DMS114 treated with DMSO at 0.1 percent for 48 hours (cell line): ENCODE data around the gene ATF3.
"Not testable (repeated sequence)": the region's sequence is repeated elsewhere in the genome, so short reads cannot be mapped to it uniquely, and the experiment has no call there.

ENCODE experiments used
- DNase-seq: peaks from one replicate; lab custom pipeline; 2025; ENCODE audit not compliant: unreplicated experiment; lab: John Stamatoyannopoulos, UW

ATF3 gene

DNA sequence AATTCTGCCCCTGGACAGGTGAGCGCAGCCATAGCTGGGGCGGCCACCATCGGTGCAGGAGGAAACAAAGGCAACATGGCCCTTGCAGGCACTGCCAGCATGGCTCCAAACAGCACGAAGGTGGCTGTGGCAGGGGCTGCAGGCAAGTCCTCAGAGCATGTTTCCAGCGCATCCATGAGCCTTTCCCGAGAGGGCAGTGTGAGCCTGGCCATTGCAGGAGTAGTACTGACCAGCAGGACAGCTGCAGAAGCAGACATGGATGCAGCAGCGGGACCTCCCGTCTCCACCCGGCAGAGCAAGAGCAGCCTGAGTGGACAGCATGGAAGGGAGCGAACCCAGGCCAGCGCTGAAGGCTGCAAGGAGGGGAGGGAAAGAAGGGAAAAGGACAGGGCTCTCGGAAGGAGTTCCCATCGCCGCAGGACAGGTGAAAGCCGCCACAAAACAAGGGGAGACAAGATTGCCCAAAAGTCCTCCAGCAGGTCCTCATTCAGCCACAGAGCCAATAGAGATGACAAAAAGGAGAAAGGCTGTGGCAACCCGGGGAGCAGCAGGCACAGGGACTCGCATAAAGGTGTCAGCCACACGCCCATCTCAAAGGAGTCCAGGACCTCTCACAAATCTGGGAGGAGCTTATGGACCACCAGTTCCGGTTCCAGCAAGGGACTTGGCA is 17.4 kb downstream of the ATF3 start:
- DNase-seq = no peak

DNA sequence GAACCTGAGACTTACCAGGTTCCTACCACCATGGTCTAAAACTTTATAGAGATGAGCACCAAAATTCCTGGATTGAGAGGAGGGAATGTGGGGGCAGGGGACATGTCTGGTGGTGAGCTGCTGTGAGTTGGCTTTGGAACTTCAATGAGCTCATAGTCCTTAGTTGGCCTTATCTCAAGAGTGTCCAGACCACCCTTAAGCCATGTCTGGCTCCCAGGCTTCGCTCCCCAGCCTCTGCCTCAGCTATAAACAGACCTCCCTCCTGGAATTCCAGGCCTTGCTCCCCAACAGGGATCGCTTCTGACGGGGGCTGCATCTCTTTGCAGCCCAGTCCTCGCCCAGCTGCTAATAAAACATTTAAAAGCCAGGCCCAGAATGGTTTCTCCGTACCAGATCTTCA is 19.5 kb downstream of the ATF3 start:
- no peak for DNase-seq

DNA sequence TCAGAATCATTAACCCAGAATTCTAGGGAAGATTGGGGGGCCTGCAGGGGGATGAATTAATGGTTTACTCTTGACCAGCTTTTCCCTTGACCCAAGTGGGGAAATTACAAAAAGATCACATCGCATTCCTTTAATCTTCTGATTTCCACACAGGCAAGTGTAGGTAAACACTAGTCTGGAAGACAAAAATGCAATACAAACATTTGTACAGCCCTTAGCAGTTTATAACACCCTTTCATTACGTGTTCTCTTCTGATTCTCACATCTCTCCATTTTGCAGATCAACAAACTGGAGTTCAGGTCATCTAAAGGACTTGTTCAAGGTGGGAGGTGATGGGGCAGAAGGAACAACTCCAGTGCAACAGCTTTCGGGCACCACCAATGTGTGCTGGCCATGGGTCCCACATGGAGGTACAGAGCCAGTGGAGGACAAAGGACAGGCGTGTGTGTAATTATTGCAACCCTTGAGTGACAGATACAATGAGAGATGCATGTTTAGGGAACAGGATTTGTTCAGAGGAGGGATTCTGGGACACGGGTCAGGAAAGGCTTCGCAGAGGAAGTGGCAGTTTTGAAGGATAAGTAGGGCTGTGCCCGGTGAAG is 20.4 kb downstream of the ATF3 start:
- DNase-seq = no peak

DNA sequence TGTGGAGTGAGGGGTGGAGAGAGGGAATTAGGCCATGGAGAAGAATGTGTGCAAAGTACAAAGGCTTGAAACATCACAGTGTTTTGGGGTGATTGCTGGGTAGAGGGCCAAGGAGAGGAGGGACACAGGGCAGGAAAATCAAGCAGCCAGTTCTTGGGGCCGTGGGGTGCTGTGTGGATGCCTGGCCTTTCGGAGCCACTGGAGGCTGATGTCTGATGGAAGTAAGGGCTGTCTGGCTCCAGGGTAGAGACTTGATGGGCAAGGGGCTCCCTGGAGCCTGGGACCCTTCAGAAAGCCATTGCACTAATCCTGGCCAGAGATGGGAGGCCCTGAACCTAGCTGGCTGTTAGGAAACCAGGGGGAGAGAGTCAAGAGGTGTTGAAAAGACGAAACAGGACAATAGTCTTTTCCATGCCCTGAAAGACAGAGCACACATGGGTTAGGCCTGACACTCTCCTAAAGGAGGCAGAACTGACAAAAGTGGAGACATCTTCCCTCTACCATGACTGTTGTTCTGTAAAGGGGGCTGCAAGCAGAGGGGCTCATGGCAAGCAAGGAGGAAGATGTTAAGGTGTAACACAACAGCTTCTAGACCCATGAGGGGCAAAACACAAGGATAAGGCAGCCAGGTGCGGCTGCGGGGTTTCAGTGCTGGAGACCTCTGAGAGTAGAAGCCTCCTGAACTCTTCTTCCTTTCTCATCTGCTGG is 21.0 kb downstream of the ATF3 start:
- DNase-seq = no peak

DNA sequence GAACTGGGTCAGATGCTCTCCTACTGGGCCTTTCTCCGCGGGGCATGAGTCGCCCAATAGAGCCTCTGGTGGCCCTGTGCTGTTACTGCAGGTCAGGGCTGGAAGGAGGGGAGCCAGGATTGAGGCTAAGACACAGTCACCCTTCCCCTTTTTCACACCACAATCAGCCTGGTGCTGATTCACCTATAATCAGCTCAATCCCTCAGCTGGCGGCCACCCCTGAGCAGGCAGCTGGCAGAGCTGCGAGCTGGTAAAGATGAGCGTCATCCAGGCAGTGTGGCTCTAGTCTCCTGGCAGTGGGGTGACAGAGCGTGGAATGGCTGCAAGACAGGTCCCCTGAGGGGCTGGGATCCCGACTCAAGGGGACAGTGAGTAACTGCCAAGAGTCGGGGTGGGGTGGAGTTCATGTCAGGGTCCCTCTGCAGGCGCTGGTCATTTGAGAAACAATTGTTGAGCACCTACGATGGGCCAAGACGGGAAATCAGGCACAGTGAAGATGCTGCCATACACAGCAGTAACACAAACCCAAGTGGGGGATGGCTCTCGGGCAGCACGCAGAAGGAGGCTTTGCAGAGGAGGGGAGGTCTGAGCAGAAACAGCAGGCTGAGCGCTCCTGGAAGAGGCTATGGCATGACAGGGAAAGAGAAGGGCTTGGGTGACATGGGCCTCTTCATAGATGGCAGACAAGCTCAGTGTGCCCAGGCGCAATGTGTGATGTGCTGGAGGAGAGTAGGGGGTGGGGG is 21.8 kb downstream of the ATF3 start:
- no peak for DNase-seq

DNA sequence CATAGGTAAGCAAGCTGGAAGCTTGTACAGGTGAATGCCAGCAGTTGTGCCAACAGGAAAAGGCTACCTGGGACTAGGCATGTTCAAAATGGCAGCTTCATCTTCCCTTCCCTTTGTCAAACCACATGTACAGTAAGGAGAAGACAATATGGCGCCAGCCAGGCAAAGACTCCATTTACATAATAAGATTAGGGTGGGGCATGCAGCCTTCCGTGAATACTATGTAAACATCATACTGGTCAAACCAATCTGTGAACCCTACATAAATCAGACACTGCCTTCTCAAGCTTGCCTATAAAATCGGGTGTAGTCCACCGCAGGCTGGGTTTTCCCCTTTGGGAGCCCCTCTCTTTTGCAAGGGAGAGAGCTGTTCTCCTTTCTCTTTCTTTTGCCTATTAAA is 24.6 kb downstream of the ATF3 start:
- DNase-seq = no peak

DNA sequence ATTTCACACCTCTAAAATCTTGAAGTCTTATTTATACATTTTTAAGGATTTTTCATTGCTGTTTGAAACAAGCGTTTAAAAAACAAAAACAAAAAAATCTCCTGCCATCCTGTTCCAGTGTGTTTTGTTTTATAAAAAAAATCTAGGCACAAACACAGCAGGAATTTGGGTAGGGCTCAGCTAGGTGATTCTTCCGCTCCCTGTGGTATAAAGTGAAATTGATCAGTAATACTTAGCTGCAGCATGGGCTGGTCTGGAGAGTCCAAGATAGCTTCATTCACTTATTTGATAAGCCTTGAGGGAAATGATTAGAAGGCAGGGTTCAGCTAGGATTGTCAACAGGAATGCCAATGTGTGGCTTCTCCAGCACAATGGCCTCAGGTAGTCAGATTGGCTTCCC is 25.7 kb downstream of the ATF3 start:
- DNase-seq = no peak

DNA sequence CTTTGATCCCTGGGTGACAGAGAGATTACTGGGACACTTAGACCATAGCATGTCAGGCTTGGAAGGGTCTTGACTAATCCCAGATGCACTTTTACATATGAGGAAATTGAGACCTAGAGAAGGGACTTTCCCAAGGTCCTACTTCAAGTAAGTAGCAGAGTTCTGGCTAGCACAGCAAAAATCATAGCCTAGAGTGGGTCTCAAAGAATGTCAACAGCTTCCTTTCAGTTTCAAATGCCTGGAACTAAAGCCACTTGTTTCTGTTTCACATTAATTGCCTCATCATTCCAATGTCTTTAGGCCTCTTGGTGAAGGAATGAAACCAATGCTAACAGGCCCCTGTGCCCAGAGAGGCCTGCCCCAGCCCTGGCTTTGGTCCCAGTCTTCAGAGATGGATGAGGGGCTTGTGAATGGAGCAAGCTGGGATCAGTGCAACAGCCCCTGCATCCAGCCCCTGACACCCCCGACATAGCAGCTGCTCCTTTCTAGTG is 26.6 kb downstream of the ATF3 start:
- no peak for DNase-seq

DNA sequence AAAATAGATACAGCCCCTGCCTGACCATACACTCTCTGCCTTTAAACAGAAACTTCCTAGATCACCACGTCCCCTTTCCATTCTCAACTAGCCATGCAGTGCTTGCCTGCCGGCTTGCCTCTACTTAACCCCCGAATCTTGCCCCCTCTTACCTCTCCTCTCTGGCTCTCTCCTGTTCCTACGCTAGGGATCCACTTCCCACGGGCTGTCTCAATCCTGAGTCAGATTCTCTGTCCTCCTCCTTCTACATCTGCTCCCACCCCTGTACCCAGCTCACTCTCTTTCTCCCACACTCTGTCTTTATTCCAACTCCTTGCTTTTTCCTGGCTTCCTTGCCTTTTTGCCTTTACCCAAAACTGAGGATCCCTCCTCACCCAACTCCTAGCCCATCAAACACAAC is 29.3 kb downstream of the ATF3 start:
- DNase-seq = no peak

DNA sequence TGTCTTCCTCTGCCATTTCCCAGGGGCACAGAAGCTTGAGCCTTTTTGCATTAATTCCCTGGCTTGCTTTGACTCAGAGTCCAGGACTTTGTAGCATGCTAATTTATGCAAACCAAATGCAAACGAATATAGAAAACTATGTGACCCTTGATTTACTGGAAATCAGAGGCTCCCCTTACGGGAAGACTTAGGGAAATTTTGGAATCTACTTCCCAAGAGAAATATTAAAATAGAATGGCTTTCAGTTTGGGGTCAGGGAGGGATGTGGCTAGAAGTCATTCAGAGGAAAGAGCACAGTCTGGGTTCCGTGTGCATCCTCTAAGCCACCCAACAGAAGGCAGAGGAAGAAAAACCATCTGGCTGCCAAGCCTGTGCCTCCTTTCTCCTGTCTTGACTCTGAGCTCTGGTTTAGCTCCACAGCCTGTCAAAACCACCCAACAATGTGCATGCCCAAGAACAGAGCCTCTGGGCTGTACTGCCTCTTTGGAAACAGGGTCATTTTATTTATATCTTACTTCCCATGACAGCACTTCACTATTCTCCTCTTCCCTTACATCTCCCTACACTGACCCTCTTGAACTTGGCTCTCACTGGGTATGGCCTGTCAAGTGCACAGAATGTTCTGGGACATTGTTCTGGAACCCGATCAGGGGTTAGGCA is 30.1 kb downstream of the ATF3 start:
- no peak for DNase-seq

DNA sequence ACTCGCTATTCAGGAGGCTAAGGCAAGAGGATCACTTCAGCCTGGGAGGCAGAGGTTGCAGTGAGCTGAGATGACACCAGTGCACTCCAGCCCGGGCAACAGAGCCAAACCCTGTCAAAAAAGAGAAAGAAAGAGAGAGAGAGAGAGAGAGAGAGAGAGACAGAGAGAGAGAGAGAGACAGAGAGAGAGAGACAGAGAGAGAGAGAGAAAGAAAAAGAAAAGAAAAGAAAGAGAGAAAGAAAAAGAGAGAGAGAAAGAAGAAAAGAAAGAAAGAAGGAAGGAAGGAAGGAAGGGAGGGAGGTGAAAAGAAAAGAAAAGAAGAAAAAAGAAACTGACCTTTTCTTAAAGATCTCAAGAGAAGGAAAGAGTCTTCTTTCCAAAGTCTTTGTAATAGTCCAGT is 31.0 kb downstream of the ATF3 start:
- DNase-seq = not testable (repeated sequence)

DNA sequence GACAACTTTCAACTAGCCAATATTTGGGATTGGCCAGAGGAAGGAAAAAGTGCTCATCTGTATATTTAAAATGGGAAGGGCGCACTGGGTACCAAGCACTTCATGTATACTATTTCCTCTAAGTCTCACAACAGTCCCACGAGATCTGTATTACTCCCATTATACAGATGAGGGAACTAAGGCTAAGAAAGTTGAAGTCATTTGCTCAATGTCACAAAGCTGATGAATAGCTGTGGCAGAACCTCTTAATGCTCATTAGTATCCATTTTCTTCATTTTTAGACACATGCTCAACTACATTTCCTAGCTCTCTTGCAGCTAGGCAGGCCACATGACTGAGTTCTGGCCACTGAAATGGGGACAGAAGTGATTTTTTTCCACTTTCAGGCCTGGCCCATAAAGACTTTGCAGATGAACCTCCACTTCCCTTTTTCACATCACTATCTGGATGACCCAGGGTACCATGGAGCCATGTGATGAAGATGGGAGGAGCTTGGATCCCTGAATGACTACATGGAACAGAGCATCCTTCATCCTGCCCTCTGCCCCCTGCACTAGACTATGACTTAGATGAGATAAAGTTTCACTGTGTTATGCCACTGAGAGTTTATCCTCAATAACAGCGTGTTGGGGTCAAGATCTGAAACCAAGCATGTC is 31.8 kb downstream of the ATF3 start:
- DNase-seq = no peak

DNA sequence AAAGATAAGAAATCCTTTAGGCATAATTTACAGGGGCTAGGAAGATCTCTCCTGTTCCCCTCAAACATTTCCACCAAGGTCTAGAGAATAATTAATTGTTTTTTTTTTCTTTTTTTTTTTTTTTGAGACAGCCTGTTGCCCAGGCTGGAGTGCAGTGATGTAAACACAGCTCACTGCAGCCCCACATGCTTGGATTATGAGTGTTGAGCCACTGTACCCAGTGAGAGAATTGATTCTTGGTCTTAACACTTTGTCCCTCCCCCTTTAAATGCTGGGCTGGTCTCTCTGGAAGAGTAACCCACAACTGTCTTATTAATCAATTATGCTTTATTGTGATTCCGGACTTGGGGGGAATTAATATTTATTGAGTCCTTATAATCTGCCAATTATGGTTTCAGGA is 33.4 kb downstream of the ATF3 start:
- no peak for DNase-seq

DNA sequence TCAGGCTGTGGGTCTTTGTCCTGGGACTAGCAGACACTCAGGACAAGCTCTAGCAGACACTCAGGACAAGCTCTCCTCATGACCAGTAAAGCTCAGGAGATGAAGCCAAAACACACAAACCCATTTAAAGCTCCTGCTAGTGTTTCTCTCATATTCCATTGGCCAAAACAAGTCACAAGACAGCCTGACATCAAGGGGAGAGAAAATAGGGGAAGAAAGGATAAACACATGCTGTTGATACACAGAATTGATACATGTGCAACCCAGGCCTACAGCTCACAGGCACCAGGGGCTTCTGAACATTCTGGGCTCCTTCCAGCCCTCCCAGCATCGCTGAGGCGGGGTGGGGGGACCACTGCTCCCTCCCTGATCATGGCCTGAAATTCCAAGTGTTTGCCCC is 35.3 kb downstream of the ATF3 start:
- DNase-seq = no peak

DNA sequence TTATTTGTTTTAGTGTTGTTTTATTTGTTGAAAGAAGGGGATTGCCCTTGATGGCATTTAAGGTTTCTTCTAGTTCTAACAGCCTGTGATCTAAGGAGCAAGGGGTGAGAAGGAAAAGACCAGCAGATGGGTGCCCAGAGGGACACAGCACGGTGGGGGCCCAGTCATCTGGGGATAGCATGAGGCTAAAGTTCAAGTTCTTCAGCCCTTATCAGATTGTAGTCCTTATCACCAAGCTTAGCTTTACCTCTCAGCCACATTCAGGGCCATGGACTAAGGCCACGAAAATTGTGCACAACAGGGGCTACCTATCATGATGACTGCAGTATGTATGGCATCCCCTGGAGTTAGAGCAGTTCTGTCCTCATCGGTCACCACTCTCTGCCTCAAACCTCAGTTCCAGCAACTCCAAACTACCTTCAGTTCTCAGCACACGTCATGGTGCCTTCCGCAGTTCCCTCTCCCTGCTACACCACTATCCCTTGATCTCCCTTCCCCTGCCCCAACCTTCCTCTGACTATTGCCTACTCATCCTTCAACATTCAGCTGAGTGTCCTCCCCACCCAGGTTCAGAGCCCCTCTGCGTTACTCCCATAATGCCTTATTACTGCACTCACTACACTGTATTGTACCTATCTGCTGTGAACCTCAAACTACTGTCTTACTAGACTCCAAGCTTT is 36.4 kb downstream of the ATF3 start:
- no peak for DNase-seq

DNA sequence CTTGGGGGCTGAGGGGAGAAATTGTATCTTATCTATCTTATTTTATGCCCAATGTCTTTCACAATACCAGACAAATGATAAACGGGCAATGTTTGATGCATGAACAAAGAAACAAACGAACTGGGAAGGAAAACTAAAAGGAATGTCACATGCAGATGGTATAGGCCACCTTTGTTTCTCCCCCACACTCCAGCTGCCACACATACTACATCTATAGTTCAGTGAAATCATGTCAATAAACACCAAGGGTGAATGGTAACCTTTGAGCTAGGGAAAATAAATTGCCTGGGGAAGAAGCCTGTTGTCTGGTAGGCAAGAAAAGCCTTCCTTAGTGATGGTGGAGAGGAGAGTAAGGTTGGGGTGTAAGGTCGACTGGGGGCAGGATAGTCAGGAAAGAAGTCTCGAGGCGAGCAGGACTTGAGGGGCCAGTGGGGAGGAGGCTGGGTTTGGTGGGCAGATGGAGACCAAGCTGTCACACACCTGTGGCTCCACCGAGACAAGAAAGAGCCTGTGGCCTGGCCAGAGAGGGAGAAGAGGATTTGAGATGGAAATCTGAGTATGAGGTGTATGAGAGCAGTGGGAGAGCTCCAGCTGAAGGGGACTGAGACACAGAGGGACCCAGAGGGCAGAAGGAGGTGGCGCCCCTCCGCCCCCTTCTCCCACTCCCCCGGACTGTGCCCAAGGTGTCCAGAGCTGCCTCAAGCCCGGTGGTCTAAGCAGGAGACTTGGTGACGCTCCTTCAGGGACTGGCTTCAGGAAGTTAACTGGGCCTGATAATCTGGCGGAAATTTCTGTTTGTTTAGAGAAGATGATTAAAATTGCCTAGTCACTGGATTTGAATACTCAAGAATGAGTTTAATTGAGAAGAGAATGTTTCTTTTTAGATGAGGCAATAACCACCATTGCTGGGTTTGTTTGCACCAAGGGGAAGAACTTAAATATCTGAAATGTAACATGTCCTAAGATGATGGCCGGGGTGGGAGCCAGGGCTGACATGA is 37.3 kb downstream of the ATF3 start:
- DNase-seq = no peak

DNA sequence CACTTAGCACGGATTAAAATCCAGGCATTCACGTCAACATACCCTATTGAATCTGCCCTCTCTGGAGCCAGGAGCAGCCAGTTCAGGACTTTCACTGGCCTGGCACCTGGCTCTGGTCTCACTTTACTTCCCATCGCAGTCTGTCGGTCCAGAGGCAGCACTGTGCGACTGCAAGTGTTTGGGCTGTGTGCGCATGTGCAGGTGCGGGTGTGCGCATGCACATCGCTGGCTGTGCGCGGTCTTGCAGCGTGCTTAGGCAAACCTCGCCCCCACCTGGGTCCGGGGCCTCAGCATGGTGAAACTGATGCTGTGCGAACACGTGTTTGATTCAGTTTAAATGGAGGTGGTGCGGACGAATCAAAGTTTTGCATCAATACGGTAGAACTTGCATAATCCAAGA is 38.0 kb downstream of the ATF3 start:
- DNase-seq = no peak

DNA sequence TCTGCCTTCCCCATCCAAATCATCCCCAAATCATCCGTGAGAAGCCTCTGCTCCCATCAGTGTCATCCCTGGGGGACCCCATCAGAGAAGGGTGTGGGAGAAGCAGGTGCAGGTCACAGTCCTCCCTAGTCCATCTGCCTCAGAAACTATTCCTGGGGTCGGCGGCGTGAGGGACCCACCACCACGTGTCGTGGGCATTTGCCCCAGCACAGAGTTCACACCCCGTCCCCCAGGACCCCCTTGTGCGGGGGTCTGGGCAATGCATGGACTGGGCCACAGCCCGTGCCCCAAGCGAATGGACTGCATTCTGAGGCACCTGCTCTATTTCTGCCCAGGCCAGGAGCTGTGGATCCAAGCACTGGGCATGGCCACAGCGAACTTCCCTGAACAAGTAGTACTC is 38.4 kb downstream of the ATF3 start:
- DNase-seq = no peak

DNA sequence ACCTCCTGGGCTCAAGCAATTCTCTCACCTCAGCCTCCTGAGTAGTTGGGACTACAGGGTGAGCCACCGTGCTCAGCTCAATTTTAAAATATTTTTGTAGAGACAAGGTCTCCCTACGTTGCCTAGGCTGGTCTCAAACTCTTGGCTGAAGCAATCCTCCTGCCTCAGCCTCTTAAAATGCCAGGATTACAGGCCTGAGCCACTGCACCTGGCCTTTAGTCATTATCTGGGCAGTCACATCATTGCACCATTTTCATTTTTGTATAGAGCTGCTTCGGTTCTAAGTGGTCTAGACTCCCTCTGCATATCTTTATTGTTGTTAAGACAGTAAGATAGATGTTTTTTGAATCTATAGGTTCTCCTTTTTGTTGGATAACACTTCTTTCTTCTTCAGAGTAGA is 39.9 kb downstream of the ATF3 start:
- DNase-seq = no peak
